Stimulated activated CD8-positive, alpha-beta memory T cell treated with anti-CD3 and anti-CD28 coated beads, Interleukin-12 subunit alpha, Interleukin-12 subunit beta, amount 100 ng/mL, for 24 hours (primary cell): Measurements from ENCODE around the gene CPLX3.

ENCODE experiments used
- DNase-seq: peaks from one replicate; pipeline ENCODE4 v3.0.0-alpha.2; 2020; ENCODE audit errors: extremely low read depth

CPLX3 gene

DNA sequence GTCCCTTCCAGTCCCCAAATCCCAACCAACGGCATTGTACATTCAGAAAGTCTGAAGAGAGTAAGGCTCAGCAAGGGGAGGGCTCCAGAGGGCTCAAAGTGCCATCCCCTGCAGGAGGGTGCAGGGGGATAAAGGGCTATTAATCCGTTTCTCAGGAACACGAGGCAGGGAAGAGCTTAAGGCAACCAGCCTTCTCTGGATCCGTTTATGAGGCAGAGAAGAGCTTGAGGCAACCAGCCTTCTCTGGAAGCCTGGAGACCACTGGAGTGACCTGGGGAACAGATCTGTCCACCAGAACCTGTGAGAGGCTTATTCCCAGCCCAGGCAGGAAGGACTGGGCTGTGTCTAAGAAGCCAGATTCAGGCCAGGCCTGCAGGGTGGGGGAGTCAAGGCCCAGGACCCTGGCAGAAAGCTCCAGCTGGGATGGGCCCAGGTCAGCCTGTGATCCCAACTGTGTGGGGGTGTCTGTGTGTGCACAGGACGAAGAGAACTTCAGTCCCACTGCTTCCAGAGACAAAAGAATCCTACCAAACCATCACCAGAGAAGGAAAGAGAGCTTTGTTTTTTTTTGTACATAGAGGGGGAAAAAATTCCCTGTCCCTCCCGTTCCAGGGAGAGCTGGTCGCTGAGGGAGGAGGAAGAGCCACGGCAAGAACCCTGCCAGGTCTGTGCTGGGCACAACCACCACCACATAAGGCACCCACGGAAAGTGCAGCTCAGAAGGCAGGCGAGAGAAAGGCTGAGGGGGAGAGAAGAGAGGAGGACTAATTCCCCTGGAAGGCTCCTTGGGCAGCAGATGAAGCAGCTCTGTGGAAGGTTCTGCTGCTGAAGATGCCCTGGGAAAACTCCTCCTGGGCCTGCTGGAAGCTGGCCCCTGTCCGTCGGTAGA lies 18.1 kb downstream of the CPLX3 start:
- DNase-seq: no peak

DNA sequence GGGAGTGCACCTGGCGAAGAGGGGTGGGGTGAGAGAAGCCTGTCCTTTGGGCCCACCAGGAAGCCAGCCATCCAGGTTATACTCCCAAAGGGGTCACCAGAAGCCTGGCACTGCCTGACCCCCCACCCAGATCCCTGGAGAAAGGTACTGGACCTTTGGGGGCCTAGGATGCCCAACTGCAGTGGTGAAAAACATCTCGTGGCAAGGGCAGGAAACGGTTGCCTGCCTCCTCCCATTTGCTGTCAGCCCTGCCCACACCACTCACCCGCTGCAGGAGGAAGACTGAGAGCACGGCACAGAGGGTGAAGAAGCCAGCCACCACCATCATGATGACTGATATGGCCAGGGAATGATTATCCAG lies 18.8 kb downstream of the CPLX3 start:
- no peak for DNase-seq

DNA sequence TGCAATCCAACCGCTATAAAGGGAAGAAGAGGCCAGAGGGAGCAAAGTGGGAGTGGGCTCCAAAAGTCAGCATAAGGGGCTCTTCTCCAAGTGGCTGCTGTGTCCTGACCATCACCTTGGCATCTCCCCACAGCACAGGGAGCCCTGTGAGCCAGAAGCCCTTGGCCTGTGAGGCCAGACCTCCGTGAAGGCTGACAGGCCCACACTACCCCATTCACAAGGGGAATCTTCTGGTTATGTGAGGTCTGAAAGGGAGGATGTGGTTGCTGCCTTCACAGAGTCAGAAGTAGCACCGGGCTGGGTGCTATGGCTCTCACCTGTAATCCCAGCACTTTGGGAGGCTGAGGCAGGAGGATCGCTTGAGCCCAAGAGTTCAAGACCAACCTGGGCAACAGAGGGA lies 19.2 kb downstream of the CPLX3 start:
- no peak for DNase-seq

DNA sequence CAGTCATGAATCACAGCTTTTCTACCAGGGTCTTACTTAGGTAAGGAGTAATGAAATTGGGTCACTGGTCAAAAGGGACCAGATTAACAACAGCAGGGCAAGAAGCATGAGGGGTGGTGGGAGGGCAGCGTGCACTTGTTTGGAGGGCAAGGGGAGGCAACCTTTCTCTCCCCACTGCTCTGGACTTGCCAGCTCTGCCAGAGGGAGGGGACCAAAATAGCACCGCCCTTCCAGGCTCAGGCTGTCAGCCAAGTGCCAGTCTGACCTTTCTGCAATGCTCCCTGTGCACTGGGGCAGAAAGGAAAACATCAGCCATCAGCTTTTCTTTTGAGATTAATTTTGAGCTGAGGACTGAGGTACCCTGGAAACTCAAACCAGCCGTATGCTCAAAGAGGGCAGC lies 21.0 kb downstream of the CPLX3 start:
- no peak for DNase-seq

DNA sequence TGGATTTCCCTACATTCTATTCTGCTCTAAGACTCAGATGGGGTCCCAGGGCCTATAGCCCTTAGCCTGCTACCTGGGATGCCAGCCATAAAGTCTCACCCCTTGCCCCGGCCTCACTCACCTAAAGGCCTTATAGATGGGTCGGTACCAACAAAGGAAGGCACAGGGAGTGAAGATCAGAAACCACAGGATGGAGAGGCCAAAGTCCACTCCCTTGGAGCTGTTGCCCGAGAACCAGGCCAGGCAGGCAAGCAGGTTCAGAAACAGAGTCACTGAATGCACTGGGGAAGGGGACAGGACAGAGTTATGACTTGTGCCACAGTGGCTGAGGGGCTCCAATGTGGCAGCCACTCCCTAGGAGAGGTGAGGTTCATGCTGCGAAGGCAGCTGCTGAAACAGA lies 24.0 kb downstream of the CPLX3 start:
- DNase-seq: no peak

DNA sequence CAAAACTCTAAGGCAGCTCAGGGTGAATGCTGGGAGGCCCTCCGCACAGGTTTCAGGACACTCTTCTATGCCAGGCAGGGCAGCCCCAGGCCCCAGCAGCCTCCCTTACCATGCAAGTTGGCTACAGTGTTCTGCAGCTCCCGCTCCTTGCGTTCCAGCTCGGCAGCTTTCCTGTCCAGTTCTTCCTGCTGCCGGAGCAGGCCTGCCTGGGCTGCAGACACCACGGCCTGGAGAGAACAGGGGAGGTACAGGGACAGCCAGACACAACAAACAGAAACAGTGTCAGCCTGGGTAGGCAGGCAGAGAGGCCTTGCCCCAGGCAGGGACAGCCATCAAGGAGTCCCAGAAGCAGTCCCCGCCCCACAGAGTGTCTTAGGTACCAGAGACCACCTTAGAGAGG lies 25.5 kb downstream of the CPLX3 start:
- no peak for DNase-seq

DNA sequence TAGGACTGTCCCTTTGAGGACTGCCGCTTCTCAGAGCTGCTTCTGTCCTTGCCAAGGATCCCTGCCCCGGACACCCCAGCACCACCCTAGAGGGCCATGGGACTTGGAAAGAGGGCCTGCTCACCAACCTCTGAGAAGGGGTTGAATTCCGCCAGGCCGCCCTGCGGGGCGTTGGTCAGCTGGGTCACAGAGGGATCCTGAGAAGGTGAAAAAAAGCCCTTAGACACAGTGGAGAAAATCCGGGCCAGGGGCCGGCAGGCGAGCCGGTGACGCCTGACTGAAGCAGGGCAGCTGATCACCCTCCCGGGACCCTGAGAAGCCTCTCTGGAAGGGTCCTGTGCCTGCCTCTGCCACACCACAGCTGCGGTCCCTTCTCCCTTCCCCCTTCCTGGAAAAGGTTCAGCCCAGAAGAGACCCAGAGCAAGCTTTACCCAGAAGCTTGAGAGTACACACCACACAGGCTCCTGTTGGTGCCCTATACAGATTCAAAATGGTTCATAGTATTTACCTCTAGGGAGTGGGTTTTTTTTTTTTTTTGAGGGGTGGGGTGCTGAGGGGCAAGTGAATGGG lies 28.1 kb downstream of the CPLX3 start:
- no peak for DNase-seq

DNA sequence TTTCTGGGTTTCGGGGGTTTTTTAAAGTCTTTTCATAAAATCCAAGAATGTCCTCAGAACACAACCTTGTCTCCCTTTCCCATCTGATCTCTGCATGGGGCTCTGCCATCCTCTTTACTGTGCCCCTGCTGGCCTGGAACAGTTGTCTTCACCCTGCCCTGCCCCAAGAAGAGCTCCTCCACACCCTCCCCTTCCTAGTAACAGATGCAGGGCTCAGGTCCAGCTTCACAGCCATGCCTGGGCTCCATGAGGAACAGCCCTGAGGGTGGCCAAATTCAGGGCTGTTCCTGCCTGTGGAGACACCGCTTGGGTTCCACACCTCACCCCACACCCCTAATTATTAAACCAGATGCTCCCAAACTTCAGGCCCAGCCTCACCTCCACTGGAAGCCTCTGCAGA lies 29.4 kb downstream of the CPLX3 start:
- no peak for DNase-seq

DNA sequence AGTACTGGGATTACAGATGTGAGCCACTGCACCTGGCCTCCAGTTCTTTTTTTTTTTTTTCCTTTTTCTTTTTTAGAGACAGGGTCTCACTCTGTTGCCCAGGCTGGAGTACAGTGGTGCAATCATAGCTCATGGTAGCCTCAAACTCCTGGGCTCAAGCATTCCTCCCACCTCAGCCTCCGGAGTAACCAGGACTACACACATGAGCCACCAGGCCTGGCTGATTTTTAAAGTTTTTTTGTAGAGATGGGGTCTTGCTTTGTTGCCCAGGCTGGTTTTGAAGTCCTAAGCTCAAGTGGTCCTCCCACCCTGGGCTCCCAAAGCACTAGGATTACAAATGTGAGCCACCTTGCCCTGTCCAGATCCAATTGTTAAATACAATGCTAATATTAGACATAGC lies 30.1 kb downstream of the CPLX3 start:
- DNase-seq: no peak

DNA sequence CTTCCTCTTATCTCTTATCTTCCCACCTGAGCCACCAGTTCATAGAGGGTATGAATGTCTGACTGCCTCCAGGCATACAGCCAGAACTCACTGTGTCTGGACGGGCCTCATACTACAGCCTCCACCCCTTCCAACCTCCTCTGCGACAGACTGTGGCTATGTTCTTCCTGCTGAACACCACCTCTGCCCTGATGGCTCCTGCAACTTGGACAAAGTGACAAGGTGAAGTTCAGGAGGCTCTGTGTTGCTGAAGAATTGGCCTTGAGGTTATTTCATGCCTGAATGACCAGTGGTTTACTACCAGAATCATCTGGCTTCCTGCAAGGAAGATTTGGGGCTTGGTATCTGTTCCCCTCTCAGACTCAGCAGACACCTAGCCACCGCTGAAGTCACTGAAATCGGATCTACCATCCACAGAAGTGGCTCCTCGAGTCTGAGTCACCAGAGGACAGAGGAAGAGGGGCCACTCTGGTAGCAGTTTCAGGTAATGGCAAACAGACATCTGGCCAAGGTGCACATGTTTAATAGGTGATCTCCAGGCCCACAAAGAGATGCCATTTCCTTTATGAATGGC lies 30.7 kb downstream of the CPLX3 start:
- DNase-seq: no peak

DNA sequence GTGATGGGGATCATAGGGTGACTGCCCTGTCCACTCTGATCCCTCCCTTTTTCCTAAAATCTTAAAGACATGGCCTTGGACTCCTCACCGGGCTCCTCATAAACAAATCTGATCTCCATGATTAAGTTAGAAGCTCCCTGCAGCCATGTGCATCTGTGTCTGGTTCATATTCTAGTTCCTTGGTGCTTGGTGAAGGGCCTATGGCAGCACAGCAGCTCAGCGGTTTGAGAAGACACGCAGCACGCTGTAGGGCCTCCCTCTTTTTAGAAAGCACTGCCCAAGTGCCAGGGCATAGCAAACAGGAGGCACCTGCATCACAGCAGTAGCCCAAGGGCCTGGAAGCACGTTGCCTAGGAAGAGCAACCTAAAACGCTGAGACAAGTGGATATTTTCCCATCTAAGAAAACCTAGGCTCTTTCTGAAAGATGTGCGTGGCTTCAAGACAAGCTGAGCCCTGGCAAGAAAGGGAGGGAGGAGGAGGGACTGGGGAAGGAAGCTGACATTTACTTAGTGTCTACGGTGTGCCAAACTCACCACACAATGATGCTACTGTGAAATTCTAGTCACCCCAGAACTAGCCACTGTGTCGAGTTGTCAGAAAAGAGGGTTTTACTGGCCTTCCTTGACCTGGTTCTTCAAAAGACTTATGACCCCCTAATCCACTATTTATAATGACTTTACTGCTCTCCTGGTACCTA lies 31.4 kb downstream of the CPLX3 start:
- DNase-seq: no peak

DNA sequence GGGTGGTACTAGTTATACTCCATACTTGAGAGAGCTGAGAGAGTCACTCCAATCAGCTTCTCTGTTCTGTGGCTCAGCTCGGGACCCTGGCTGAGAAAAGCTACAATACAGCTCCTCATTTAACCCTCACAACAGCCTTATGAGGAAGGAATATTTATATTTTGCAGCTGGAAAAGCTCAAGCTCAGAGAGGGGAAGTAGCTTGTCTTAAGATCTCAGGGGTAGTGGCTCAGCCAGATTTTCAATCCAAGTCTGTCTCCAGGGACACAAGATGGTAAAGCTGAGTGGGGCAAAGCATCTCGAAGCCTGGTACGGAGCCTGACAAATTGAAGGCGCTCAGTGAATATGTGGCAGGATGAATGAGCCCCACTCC lies 31.9 kb downstream of the CPLX3 start:
- no peak for DNase-seq

DNA sequence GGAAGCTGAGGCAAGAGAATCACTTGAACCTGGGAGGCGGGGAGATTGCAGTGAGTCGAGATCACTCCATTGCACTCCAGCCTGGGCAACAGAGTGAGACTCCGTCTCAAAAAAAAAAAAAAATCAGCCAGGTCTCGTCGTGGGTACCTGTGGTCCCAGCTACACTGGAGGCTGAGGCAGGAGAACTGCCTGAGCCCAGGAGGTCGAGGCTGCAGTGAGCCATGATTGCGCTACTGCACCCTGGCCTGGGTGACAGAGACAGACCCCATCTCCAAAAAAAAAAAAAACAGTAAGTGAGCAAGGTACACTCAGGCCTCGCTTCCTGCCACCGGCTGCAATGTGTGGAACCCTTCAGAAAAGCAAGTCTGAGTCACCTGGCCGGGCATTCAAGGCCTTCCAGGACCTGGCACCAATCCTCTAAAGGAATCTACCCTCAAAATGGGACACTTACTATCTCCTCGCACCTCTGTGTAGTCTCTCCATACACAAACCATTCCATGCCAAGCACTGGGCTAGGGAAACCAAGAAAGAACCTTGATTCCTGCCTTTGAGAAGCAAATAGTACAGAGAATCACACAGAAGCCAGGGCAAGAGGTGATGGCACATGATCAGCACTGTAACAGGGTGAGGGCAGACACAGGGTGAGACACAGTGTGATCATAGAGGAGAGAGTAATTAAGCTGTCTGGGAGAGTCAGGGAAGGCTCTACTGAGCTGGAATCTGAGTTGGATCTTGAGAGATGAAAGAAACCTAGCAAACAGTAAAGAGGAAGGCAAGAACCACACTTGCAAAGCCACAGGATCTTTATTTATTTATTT lies 37.0 kb downstream of the CPLX3 start:
- DNase-seq: no peak

DNA sequence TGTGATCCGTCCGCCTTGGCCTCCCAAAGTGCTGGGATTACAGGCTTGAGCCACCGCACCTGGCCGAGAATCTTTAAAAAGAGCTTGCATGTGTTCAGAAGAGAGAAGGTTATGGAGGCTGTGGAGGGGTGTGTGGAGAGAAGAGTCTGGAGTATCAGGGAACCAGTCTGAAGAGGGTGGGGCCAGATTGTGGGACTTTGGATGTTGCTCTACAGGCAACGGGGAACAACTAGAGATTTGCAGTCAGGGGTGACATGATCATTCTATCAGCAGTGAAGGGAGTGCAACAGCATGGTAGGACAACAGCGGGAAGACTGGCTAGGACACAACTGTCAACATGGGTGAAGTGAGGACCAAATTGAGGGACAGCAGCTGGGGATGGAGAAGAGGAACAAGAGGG lies 37.9 kb downstream of the CPLX3 start:
- DNase-seq: no peak

DNA sequence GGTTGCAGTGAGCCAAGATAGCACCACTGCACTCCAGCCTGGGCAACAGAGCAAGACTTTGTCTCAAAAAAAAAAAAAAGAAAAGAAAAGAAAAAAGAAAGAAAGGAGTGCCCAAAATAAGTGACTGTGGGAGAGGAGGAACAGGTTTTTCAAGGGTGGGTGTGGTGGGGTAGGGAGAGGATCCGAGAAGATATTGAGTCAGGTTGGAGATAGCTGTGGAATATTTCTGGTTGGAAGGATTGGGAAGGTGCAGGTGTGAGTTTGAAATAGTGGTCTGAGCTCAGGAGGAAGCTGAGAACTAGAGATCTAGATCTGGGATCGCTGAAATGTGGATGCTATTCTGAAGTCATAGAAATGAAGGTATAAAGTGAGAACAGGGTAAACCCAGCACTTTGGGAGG lies 38.9 kb downstream of the CPLX3 start:
- DNase-seq: no peak

DNA sequence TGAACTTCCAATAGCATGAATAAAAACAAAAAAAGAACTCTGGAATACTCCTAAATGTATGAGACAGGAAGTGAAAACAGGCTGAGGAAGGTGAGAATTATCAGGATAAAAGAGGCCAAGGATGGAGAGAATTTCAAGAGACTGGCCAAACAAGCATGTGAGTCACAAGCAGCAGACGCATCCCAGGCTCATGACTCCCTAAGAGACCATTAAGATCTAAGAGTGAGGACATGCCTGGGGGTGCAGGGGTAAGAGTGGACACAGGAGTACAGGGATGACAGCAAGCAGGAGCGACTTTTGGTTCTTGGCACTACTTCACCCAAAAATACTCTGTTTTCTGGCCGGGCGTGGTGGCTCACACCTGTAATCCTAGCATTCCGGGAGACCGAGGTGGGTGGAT lies 39.7 kb downstream of the CPLX3 start:
- no peak for DNase-seq

DNA sequence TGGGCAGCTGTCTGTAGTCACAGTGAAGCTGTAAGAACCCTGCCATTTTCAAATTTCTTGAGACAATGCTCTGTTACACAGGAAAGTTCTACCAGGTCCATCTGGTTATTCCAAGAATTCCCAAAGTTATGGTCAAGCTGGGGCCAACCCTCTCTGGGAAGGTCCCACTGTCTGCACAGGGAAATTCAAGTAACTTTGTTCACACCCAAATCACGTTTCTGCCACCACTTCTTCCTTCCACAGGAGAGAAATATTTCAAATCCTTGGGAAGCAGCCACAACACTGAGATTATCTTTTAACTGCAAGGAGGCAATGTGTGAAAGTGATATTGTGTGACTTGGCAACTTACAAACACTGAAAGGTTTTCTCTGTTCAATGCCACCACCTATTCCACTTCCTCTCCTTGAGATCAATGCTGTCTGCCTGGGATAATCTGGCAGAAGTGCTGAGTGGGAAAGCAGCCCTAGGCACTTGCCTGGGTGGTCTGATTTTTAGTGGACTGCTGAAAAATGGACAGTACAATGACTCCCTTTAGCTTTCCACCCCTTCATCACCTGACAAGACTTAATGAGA lies 41.1 kb downstream of the CPLX3 start:
- no peak for DNase-seq

DNA sequence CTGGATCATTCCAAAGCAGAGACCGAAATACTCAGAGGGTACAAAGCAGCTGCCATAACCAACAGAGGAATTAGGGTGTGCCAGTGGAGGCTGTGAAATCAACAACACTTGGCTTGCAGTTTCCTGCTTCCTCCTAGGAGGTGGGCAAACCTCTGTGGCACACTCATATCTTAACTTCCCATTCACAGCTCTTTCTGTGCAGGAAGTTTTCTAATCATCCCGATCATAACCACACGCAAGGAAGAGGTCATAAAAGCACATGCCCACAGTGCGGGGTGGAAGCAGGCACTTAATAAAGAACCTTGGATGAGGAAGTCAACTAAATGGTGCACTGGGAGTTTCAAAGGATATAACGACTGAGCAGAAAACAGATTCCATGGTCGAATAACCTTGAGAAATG lies 41.6 kb downstream of the CPLX3 start:
- DNase-seq: no peak

DNA sequence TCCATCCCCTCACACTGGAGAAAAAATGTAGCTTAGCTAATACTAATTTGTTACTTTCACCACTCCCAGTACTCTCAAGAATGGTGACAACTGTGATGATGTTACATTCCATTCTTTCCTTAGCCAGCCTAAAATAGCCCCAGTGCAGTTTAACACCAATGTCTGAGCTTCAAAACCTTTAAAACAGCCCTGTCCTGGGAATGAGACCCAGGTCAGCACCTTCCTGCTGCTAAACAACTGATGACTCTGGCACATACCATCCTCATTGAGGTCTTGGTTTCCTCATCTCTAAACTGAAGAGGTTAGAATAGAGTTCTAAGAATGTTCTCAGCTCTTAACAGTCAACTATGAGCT lies 42.9 kb downstream of the CPLX3 start:
- no peak for DNase-seq

DNA sequence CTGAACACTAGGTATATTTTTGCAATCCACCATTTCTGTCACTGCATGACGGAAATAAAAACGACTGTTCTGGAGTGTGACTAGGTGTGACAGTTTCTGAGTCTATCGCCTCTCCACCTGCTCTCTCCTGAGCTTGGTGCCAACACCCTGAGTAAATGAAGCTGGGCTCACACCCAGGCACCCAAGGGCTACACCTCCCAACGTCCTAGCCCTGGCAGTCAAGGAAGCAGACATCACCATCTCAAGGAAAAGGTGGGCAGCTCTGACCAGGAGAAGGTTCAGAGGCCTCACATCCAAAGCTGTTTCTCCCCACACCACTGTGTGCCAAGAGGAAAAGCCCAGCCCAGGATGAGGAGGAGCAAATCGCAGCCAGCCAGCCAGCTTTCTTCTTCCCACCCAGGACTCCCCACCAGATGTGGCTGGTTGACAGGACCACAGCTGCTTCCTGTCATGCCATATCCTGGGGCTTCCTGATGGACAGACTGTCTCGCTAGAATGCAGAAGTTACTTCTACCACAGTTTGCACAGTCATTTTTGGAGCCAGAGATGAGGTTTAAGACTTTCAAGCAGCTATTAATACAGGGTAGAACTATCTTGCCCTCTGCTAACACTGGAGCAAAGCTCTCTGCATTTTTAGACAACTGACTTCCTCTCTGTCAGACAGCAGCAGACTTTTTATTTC lies 43.4 kb downstream of the CPLX3 start:
- DNase-seq: no peak
